GM12878 (cell line): ENCODE results near the gene CCDC190. TPM values are rescaled to one million over a fixed set of nuclear protein-coding genes. Genes with fewer than 3 reads are reported as not detected.

Experiments
- BRCA1 ChIP-seq: IDR thresholded peaks from 2 replicates; pipeline ENCODE4 v1.6.1; 2011; ENCODE audit warnings: low read depth, low read length, improper control_type of control experiment
- FOS ChIP-seq: IDR thresholded peaks from 3 replicates; pipeline ENCODE4 v1.6.1; 2011; ENCODE audit warnings: borderline replicate concordance; ENCODE audit not compliant: insufficient read length; ENCODE audit errors: extremely low read depth
- HDAC2 ChIP-seq: fragments of 200-600 bp; sonication (generic); IDR thresholded peaks from 2 replicates; pipeline ENCODE4 v1.6.1; 2017
- JUND ChIP-seq: IDR thresholded peaks from 2 replicates; pipeline ENCODE4 v1.6.1; 2012; ENCODE audit warnings: low read depth, mild to moderate bottlenecking, low read length, improper control_type of control experiment, moderate library complexity
- MTA3 ChIP-seq: IDR thresholded peaks from 2 replicates; pipeline ENCODE4 v1.6.1; 2012; ENCODE audit warnings: low read length, inconsistent platforms, borderline replicate concordance
- NFIC ChIP-seq: IDR thresholded peaks from 2 replicates; pipeline ENCODE4 v1.6.1; 2012; ENCODE audit warnings: low read depth, mild to moderate bottlenecking, inconsistent platforms, low read length, moderate library complexity
- TCF12 ChIP-seq: IDR thresholded peaks from 2 replicates; pipeline ENCODE4 v1.6.1; 2011; ENCODE audit warnings: low read depth, mild to moderate bottlenecking, low read length
- ZSCAN29 ChIP-seq: fragments of 450-650 bp; IDR thresholded peaks from 2 replicates; pipeline ENCODE4 v1.6.1; 2017; ENCODE audit warnings: mild to moderate bottlenecking, moderate library complexity
- polyA plus RNA-seq, 11 experiments: library from polyadenylated mRNA; depleted of rRNA in 4 of 11; unstranded in 6 of 11; stranded (reverse) in 5 of 11; fragments of >200 nt; fragmentation: Nextera tagmentation in 4 of 11; fragmentation: Illumina TruSeq in 1 of 11; extraction: Ambion mirVana in 4 of 11; extraction: Trizol in 1 of 11; gene quantifications; 1 replicate in 1 of 11; 2 replicates in 10 of 11; pipeline versions ENCODE4 v1.2.1 to v1.2.3, GENCODE V29; 2011 to 2016; ENCODE audit warnings: inconsistent platforms in 2 of 11, missing spikeins in 2 of 11, low read depth in 1 of 11
- total RNA-seq, 4 experiments: library from RNA; depleted of rRNA in 3 of 4; stranded (reverse); fragments of >200 nt in 3 of 4; fragmentation: Illumina TruSeq in 1 of 4; extraction: Trizol in 1 of 4; gene quantifications; 2 replicates each; pipeline versions ENCODE4 v1.2.1 to v1.2.3, GENCODE V29; 2013 to 2021
- TF ChIP-seq, protein P1 (sequence below): fragments of 450-650 bp; formaldehyde crosslinking; IDR thresholded peaks from 2 replicates; pipeline ENCODE4 v1.4.0; 2022; ENCODE audit warnings: mild to moderate bottlenecking, moderate library complexity
- TF ChIP-seq, protein P2 (sequence below): fragments of 450-650 bp; formaldehyde crosslinking; IDR thresholded peaks from 2 replicates; pipeline ENCODE4 v1.5.0; 2022; ENCODE audit warnings: mild to moderate bottlenecking, missing genetic modification characterization
- TF ChIP-seq, protein P3 (sequence below): fragments of 450-650 bp; IDR thresholded peaks from 2 replicates; pipeline ENCODE4 v1.6.1; 2017; ENCODE audit warnings: mild to moderate bottlenecking, moderate library complexity
- TF ChIP-seq, protein P4 (sequence below): fragments of 150-350 bp; IDR thresholded peaks from 2 replicates; pipeline ENCODE4 v1.6.1; 2014; ENCODE audit warnings: mild to moderate bottlenecking, low read depth, low read length

Gene CCDC190
- total and polyA plus RNA-seq, 10 of the 15 experiments (the other 5 are each of a cell fraction or from before 2014, with no cell fraction given): not detected

DNA sequence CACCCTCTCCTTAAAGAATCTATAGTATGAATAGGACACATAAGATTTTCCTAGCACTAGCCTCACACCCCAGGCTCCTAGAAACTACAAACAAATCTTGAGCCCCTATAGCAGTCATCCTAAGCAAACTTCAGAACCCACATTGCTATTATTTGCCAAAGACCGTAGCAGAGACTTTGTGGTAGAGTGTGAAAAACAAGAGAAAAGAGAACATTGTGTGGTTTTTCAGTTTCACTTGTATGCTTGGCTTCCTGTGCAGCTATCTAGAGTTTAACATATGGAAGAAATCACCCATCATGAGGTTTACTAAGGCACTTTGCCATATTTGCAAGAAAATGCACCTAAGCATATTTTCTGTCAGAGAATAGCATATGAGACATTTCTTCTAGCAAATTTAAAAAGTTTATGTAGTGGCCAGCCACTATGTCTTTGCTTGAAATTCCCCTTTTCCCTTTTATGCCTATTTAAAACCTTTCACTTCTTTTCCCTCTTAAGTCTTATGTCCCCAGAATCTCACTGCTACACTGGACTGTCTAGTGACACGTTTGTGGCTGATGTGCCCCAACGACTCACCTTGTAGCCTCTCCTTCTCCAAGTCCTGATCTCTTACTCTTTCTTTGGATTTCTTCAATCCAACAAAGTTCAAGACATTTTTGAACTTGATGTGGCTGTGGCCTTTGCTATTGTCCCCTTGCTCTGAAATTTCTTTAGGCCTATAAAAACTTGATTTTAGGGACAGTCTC lies 25.6 kb downstream of the CCDC190 start (continued):
- TF ChIP-seq, protein P1, sequence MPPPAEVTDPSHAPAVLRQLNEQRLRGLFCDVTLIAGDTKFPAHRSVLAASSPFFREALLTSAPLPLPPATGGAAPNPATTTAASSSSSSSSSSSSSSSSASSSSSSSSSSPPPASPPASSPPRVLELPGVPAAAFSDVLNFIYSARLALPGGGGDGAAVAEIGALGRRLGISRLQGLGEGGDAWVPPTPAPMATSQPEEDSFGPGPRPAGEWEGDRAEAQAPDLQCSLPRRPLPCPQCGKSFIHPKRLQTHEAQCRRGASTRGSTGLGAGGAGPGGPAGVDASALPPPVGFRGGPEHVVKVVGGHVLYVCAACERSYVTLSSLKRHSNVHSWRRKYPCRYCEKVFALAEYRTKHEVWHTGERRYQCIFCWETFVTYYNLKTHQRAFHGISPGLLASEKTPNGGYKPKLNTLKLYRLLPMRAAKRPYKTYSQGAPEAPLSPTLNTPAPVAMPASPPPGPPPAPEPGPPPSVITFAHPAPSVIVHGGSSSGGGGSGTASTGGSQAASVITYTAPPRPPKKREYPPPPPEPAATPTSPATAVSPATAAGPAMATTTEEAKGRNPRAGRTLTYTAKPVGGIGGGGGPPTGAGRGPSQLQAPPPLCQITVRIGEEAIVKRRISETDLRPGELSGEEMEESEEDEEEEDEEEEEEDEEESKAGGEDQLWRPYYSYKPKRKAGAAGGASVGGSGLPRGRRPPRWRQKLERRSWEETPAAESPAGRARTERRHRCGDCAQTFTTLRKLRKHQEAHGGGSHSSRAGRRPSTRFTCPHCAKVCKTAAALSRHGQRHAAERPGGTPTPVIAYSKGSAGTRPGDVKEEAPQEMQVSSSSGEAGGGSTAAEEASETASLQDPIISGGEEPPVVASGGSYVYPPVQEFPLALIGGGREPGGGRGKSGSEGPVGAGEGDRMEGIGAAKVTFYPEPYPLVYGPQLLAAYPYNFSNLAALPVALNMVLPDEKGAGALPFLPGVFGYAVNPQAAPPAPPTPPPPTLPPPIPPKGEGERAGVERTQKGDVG (CRISPR knock-in tag): no peak
- no peak for TF ChIP-seq ZSCAN29
- 0 out of 2 replicates have a peak, but pooled peaks have one; percentile 13 for TF ChIP-seq TCF12
- TF ChIP-seq, protein P2, sequence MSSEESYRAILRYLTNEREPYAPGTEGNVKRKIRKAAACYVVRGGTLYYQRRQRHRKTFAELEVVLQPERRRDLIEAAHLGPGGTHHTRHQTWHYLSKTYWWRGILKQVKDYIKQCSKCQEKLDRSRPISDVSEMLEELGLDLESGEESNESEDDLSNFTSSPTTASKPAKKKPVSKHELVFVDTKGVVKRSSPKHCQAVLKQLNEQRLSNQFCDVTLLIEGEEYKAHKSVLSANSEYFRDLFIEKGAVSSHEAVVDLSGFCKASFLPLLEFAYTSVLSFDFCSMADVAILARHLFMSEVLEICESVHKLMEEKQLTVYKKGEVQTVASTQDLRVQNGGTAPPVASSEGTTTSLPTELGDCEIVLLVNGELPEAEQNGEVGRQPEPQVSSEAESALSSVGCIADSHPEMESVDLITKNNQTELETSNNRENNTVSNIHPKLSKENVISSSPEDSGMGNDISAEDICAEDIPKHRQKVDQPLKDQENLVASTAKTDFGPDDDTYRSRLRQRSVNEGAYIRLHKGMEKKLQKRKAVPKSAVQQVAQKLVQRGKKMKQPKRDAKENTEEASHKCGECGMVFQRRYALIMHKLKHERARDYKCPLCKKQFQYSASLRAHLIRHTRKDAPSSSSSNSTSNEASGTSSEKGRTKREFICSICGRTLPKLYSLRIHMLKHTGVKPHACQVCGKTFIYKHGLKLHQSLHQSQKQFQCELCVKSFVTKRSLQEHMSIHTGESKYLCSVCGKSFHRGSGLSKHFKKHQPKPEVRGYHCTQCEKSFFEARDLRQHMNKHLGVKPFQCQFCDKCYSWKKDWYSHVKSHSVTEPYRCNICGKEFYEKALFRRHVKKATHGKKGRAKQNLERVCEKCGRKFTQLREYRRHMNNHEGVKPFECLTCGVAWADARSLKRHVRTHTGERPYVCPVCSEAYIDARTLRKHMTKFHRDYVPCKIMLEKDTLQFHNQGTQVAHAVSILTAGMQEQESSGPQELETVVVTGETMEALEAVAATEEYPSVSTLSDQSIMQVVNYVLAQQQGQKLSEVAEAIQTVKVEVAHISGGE: no peak
- TF ChIP-seq, protein P3, sequence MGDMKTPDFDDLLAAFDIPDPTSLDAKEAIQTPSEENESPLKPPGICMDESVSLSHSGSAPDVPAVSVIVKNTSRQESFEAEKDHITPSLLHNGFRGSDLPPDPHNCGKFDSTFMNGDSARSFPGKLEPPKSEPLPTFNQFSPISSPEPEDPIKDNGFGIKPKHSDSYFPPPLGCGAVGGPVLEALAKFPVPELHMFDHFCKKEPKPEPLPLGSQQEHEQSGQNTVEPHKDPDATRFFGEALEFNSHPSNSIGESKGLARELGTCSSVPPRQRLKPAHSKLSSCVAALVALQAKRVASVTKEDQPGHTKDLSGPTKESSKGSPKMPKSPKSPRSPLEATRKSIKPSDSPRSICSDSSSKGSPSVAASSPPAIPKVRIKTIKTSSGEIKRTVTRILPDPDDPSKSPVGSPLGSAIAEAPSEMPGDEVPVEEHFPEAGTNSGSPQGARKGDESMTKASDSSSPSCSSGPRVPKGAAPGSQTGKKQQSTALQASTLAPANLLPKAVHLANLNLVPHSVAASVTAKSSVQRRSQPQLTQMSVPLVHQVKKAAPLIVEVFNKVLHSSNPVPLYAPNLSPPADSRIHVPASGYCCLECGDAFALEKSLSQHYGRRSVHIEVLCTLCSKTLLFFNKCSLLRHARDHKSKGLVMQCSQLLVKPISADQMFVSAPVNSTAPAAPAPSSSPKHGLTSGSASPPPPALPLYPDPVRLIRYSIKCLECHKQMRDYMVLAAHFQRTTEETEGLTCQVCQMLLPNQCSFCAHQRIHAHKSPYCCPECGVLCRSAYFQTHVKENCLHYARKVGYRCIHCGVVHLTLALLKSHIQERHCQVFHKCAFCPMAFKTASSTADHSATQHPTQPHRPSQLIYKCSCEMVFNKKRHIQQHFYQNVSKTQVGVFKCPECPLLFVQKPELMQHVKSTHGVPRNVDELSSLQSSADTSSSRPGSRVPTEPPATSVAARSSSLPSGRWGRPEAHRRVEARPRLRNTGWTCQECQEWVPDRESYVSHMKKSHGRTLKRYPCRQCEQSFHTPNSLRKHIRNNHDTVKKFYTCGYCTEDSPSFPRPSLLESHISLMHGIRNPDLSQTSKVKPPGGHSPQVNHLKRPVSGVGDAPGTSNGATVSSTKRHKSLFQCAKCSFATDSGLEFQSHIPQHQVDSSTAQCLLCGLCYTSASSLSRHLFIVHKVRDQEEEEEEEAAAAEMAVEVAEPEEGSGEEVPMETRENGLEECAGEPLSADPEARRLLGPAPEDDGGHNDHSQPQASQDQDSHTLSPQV: no peak
- peak; percentile 23; the same call in 1 of the 2 replicates for TF ChIP-seq NFIC
- TF ChIP-seq, protein P4, sequence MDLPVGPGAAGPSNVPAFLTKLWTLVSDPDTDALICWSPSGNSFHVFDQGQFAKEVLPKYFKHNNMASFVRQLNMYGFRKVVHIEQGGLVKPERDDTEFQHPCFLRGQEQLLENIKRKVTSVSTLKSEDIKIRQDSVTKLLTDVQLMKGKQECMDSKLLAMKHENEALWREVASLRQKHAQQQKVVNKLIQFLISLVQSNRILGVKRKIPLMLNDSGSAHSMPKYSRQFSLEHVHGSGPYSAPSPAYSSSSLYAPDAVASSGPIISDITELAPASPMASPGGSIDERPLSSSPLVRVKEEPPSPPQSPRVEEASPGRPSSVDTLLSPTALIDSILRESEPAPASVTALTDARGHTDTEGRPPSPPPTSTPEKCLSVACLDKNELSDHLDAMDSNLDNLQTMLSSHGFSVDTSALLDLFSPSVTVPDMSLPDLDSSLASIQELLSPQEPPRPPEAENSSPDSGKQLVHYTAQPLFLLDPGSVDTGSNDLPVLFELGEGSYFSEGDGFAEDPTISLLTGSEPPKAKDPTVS: no peak
- no peak for TF ChIP-seq FOS
- no peak for TF ChIP-seq BRCA1
- no peak for TF ChIP-seq HDAC2
- peak; percentile 38; the same call in 1 of the 2 replicates for TF ChIP-seq MTA3
- TF ChIP-seq JUND: no peak
